ENCODE measurements around the gene SGSM2. TPM values are rescaled to one million over a fixed set of nuclear protein-coding genes. Genes with fewer than 3 reads are reported as not detected.

Gene SGSM2
- total and polyA plus RNA-seq, 2 of the 8 experiments (the other 6 are each of a cell fraction or from before 2014, with no cell fraction given), result 44.5 to 77.7 TPM

DNA sequence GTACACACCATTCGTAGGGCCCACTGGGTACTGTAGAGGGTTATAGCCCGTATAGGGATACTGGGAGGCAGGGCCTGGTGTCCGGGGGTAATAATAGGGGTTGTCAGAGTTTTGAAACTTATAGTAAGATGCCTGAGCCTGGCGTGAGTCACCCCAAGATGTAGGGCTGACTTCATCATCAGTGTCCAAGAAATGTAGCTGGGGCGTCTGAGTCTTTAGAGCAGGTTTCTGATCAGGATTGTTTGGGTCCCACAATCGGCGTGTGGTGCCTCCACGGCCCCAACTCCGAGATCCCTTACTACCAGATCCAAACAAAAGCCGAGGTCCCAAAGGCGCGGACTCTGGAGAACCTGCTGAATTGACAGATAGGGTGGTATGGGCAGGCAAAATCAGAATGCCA is 38.2 kb upstream of the SGSM2 start (continued):
- no peak for TF ChIP-seq RNF2 (IDR thresholded peaks at IDR 0.05; ENCODE audit: borderline replicate concordance, low read depth, low read length, missing control alignments, poor library complexity, severe bottlenecking)
- no peak for TF ChIP-seq GTF2F1 (IDR thresholded peaks at IDR 0.05; ENCODE audit: borderline replicate concordance, low read depth, low read length)
- TF ChIP-seq SRF (IDR thresholded peaks at IDR 0.05; ENCODE audit: low read depth, low read length), result no peak
- TF ChIP-seq CBX5 (IDR thresholded peaks at IDR 0.05; ENCODE audit: low read depth, low read length), result no peak
- TF ChIP-seq CHD1 (IDR thresholded peaks at IDR 0.05; ENCODE audit: low read depth, low read length), result no peak
- TF ChIP-seq BCL11A (IDR thresholded peaks at IDR 0.05; ENCODE audit: low read depth in 2 of 2, low read length in 2 of 2), result no peak

All from H1 (cell line).